GM10248 (cell line): ENCODE results near the gene FKRP.
A peak's percentile ranks its signal among the peaks of the same experiment; 100 is the strongest.

Experiments
- CTCF ChIA-PET: fragments of 300-600 bp; sonication (Branson Sonifier 250); formaldehyde crosslinking; extraction: SDS; loops from one replicate; lab custom pipeline; 2021; ENCODE audit warnings: antibody characterized with exemption; lab: Yijun Ruan, JAX
- POLR2A ChIA-PET: fragments of 350-650 bp; sonication (Branson Sonifier 250); formaldehyde crosslinking; extraction: SDS; loops from one replicate; lab custom pipeline; 2020; ENCODE audit warnings: antibody characterized with exemption; lab: Yijun Ruan, JAX
- DNase-seq: peaks from one replicate; pipeline ENCODE4 v3.0.0; 2012; ENCODE audit errors: extremely low spot score
- CTCF ChIP-seq: IDR thresholded peaks from 2 replicates; pipeline ENCODE4 v1.5.1; 2012; ENCODE audit warnings: mild to moderate bottlenecking, low read depth; ENCODE audit errors: extremely low read depth, missing control alignments, control extremely low read depth

The FKRP gene

DNA sequence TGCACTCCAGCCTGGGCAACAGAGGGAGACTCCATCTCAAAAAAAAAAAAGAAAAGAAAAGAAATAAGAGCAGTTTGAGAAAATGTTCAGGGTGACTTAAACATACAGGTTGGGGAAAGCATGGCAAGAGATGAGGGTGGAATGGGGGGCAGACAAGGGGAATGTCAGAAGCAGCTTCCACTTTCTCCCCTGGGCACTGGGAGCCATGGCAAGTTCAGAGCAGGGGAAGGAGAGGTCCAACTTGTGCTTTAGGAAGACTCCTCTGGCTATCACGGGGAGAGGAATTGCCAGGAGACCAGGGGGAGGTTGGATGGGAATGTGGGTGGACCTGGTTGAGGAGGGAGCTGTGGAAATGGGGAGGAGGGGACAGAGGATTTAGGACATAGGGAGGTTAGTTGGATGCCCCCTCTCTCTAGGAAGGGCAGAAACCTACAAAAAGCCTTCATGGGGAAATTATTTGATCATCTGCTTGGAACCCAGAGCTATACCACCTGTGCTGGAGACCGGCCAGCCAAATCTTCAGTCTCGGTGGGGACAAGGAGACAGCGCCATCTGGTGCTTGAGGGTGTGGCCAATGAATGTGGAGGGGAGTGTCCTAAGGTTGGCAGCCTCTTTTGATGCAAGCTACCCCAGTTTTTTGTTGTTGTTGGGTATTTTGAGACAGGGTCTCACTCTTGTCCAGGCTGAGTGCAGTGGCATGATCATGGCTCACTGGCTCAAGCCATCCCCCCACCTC is 7.7 kb downstream of the FKRP start:
- peak; percentile 78 for DNase-seq
- peak; percentile 77 for TF ChIP-seq CTCF
- ChIA-PET POLR2A (no interaction called here), CTCF (interaction anchor here (0.7 to 9.7 kb wide), 28 partner anchors 9 to 237 kb away, joined by 3 to 125 read pairs (median 4); no protein-coding TSS in a partner anchor)

- no peak for DNase-seq
- ChIA-PET CTCF (interaction anchor here (1.1 to 9.7 kb wide), 5 partner anchors 10 to 138 kb away, joined by 3 to 125 read pairs (median 4); partner anchors contain the start of gene FKRP), POLR2A (interaction anchor here (0.6 to 0.9 kb wide), 2 partner anchors 33 to 50 kb away, joined by 3 to 4 read pairs; partner anchors contain the start of gene SLC1A5)
- no peak for TF ChIP-seq CTCF
Observed at GRCh38 chr19:46755077-46755852, 9.4 kb downstream of the FKRP start.

GRCh38 chr19:46755853-46756543 is 10.1 kb downstream of the FKRP start:
- no peak for TF ChIP-seq CTCF
- no peak for DNase-seq
- CTCF ChIA-PET, result interaction anchor here (0.7 to 9.7 kb wide), 7 partner anchors 10 to 235 kb away, joined by 3 to 125 read pairs (median 4); partner anchors contain the start of gene FKRP
- POLR2A ChIA-PET, result interaction anchor here (0.6 to 0.9 kb wide), 2 partner anchors 32 to 50 kb away, joined by 3 to 4 read pairs; partner anchors contain the start of gene SLC1A5

DNA sequence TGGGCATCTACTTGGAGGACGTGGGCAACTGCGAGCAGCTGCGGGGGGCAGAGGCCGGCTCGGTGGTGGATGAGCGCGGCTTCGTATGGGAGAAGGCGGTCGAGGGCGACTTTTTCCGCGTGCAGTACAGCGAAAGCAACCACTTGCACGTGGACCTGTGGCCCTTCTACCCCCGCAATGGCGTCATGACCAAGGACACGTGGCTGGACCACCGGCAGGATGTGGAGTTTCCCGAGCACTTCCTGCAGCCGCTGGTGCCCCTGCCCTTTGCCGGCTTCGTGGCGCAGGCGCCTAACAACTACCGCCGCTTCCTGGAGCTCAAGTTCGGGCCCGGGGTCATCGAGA is 10.7 kb downstream of the FKRP start:
- no peak for DNase-seq

GRCh38 chr19:46759206-46759605 is 13.3 kb downstream of the FKRP start:
- CTCF ChIA-PET, result interaction anchor here (0.6 to 2.1 kb wide), 3 partner anchors 67 to 81 kb away, joined by 3 to 61 read pairs (median 8); no protein-coding TSS in a partner anchor
- no peak for DNase-seq
- POLR2A ChIA-PET, result no interaction called here
- TF ChIP-seq CTCF, result no peak

More for the DNA sequence above, 10.7 kb downstream of the FKRP start:
- TF ChIP-seq CTCF, result no peak
- POLR2A ChIA-PET, result no interaction called here
- CTCF ChIA-PET, result interaction anchor here (0.7 to 9.7 kb wide), 7 partner anchors 11 to 235 kb away, joined by 3 to 125 read pairs (median 4); partner anchors contain the start of gene FKRP
